Ramos (cell line): ENCODE results near the gene NSMCE1.

Experiments used
- in situ Hi-C: fragments of 300-500 bp; cut with MboI; formaldehyde crosslinking; loops from one replicate; pipeline ENCODE4 v1.14.3; 2022; ENCODE audit warnings: low sequenced_read_pairs; ENCODE audit not compliant: unreplicated experiment

NSMCE1 gene

DNA sequence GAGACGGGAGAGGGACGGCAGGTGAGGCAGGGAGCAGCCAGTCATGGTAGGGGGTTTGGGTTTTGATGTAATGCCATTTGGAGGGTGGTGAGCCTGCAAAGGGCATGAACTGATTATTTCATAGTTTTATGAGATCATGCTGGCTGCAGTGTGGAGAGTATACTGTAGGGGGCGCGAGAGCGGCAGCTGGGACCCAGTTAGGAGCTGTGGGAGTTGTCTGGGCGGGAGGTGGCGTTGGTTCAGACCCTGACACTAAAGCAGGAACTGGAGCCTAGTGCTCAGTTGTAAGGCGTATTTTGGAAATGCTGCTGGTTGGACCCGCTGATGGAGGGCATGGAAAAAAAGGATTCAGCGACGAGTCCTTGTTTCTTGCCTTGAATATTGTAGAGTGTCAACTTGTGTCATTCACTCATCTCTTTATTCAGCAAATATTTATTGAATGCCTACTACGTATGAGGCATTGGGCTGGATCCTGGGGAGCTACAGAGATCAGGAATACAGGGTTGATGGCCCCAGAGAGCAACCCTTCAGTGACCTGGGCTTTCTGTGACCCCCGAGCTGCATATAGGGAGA, 89.0 kb downstream of the NSMCE1 start:
- in situ Hi-C loops = loop anchor here (5.0 kb wide), 2 partner anchors 48 to 193 kb away; no protein-coding TSS in a partner anchor

DNA sequence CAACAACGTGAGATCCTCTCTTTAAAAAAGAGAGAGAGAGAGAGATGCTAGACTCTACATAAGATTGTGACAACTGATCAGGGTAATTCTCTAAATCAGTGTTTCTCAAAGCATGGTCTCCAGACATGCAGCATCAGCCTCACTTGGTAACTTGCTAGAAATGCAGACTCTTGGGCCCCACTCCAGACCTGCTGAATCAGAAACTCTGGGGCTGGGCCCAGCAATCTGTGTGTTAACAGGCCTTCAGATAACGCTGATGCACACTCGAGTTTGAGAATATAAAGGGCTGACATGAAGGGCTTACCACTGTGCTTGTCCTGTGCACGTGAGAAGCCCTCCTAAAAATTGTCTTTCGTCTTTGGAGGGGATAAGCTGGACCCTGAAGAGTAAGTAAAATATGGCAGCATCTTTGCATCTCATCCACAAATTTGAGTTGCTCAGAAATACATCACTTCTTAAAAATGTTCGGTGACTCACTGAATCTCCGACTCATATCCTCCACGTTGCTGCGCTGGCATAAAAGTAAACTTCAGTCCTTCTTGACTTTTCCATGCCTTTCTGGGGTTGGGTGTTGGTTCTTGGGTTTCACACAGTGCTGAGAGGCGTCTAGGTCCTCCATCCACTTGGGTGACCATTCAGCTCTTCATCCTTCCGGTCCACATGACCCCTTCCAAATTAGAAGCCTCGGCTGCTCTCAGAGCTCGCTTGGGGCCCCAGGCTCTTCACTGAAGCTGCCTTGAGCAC, 91.4 kb downstream of the NSMCE1 start:
- in situ Hi-C loops = loop anchor here (5.0 kb wide), 2 partner anchors 50 to 195 kb away; no protein-coding TSS in a partner anchor

DNA sequence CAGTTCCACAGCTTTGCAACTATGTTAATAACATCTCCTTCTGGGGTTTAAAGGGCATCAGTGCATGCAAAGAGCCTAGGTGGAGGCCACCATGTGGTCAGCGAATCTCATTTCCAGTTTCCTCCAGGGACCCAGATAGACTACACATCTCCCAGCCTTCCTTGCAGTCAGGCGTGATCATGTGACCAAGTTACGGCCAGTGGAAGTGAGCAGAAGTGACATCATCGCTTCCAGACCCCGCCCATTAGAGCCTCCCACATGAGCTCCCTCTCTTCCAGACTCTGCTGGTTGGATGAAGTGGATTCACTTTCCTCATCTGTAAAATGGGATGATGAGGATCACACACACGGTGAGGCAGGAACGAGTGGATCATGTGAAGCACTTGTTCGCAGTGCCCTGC, 92.7 kb downstream of the NSMCE1 start:
- in situ Hi-C loops = loop anchor here (5.0 kb wide), 2 partner anchors 51 to 196 kb away; no protein-coding TSS in a partner anchor
